Activated naive CD4-positive, alpha-beta T cell treated with anti-CD3 and anti-CD28 coated beads, Interleukin-2, amount 50 U/mL, for 16 hours (primary cell): ENCODE measurements around the gene TTLL10.
"Not testable (repeated sequence)": the region's sequence is repeated elsewhere in the genome, so short reads cannot be mapped to it uniquely, and the experiment has no call there.

Source experiments
- DNase-seq: peaks from one replicate; pipeline ENCODE4 v3.0.0-alpha.2; 2020

Gene TTLL10

DNA sequence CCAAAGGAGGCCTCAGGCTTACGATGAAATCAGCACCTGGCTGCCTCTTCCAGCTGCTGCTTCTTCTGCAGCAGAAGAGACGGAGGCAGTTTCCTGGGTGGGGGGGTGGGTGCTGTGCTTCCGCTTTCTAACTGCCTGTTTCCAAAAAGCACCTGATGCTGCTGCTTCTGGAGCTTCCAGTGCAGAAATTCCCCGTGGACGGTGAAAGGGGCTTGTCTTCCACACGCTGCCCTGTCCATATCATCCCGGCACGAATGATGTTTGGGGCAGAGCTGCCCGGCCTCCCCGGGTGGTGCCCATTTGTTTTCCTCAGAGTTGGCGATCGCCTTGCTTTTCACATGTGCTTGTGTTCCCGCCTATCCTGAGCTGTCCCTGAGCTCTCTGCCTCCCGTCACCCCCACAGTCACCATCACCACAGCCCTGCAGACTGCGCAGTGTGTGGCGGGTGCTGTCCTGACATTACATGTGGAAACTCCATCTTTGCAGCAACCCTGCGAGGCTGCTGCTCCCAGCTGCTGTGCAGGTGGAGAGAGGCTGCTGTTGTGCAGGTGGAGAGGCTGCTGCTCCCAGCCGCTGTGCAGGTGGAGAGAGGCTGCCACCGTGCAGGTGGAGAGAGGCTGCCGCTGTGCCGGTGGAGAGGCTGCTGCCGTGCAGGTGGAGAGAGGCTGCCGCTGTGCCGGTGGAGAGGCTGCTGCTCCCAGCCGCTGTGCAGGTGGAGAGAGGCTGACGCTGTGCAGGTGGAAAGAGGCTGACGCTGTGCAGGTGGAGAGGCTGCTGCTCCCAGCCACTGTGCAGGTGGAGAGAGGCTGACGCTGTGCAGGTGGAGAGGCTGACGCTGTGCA, 1.8 kb downstream of the TTLL10 start:
- no peak for DNase-seq

DNA sequence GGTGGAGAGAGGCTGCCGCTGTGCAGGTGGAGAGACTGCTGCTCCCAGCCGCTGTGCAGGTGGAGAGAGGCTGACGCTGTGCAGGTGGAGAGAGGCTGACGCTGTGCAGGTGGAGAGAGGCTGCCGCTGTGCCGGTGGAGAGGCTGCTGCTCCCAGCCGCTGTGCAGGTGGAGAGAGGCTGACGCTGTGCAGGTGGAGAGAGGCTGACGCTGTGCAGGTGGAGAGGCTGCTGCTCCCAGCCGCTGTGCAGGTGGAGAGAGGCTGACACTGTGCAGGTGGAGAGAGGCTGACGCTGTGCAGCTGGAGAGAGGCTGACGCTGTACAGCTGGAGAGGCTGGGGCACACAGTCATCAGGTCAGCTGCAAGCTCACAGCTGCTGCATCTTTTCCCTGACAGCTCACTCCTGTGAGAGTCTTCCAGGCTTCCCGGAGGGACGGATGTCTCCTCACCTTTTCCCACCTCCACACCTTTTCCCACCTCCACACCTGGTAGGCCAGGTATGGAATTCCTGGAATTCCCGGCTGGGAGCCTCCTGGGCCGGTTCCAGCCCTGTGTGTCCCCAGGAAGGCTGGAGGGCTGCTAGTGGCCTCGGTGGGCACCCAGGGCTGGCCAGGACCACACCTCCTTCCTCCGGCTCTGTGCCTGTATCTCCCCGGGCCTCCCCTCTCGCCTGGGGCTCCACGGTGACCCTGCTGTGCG, 2.5 kb downstream of the TTLL10 start:
- DNase-seq = not testable (repeated sequence)

- DNase-seq = no peak
Measured at GRCh38 chr1:1176931-1177330, 3.3 kb downstream of the TTLL10 start.

GRCh38 chr1:1177452-1178206, 3.9 kb downstream of the TTLL10 start:
- no peak for DNase-seq

DNA sequence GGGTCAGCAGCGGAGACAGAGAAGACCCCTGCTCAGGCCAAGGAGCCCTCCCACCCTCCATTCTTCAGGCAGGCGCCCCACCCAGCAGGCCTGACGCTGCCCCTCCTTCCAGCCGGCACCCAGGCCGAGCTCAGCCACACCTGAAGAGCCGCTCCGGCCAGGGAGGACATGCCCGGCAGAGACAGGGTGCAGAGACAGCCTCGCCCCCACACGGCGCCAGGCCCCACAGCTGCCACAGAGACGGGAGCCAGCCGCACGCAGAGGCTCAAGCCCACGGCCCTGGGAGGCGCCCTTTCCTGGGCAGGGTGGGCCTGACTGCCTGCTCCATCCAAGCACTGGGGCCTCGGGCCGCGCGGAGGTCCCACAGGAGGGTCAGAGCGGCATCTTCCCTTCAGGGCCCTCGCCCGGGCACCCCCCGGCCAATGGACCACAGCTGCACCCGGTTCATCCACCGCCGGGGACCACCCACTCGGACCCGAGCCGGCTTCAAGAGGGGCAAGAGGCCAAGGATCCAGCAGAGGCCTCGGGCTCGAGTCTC, 5.2 kb downstream of the TTLL10 start:
- DNase-seq = no peak

DNA sequence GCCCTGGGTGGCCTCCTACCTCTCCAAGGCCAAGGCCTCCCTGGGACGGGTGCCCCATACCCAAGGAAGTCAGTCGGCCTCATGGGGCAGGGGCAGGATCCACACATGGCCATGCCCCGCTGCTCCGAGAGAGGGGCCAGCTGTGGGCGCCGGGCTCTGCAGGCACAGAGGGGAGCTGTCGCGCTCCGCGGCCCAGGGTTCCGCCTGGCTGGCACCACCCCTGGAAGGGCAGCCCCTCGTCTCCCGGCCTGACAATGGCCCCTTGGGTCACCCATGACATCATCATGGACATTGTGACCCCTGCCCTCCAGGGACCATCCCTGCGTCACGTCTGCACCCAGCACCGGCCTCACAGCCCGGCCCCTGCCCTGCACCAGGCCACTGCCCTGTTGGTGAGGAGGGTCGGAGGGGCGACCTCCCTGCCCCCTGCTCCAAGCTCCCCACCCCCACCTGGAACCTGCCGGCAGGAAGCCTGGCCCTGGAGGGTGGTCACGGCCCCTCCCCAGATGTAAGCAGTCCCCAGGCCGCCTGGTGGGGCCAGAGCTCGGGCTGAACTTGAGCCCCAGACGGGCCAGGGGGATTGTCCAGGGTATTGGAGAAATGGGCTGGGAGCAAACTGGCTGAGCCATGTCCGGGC, 5.8 kb downstream of the TTLL10 start:
- no peak for DNase-seq

DNA sequence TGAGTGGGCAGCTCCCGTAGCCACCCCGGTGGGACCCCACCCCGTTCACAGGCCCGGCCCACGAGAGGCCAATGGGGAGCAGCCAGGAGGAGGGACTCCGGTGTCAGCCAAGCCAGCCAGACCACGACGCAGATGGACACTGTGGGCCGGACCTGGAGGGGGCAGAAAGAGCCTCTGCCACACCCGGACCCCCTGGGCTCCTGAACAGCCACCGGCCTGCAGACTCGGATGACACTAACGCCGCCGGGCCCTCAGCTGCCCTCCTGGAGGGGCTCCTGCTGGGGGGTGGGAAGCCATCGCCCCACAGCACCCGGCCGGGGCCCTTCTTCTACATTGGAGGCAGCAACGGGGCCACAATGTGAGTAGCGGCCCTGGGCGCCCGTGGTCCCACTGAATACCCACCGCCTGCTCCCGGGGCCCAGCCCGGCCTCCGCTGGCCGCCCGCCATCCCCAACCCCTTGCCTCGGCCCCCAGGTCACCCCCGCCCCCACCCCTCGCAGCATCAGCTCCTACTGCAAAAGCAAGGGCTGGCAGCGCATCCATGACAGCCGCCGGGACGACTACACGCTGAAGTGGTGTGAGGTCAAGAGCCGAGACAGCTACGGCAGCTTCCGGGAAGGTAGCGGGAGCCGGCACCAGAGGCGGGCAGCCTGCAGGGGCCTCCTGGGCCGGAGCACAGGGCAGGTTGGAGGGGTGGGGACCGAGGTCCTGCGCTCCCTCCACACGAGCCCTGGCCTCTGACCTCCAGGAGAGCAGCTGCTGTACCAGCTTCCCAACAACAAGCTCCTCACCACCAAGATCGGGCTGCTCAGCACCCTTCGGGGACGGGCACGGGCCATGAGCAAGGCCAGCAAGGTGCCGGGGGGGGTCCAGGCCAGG, 6.5 kb downstream of the TTLL10 start:
- DNase-seq = no peak

- DNase-seq = no peak
Measured at GRCh38 chr1:1181129-1181937, 7.7 kb downstream of the TTLL10 start.

- no peak for DNase-seq
Measured at GRCh38 chr1:1181938-1182410, 8.3 kb downstream of the TTLL10 start.

- DNase-seq = no peak
Measured at GRCh38 chr1:1182491-1183220, 9.0 kb downstream of the TTLL10 start.

DNA sequence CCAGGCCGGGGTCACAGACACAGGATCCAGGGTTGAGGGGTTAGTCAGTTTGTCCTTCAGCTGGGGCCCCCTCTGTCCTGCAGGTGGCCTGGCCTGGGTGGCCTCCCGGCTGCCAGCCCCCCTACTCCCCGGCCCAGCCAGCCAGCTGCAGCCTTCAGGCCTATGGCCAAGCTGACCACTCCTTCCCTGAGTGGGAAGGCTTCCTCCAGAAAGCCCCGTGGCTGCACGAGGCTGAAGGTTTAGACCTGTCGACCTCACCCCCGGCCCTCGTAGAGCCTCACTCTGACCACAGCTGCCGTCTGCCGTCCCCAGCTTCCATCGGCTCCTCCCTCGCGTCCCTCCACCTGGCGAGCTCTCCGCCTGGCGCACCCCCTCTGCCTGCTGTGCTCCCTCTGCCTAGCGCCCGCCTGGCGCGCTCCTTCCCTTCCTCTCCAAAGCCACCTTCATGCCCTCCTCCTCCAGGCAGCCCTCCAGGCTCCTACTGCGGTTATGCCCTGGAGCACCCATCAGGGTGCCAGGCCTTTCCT, 9.6 kb downstream of the TTLL10 start:
- DNase-seq = no peak

DNA sequence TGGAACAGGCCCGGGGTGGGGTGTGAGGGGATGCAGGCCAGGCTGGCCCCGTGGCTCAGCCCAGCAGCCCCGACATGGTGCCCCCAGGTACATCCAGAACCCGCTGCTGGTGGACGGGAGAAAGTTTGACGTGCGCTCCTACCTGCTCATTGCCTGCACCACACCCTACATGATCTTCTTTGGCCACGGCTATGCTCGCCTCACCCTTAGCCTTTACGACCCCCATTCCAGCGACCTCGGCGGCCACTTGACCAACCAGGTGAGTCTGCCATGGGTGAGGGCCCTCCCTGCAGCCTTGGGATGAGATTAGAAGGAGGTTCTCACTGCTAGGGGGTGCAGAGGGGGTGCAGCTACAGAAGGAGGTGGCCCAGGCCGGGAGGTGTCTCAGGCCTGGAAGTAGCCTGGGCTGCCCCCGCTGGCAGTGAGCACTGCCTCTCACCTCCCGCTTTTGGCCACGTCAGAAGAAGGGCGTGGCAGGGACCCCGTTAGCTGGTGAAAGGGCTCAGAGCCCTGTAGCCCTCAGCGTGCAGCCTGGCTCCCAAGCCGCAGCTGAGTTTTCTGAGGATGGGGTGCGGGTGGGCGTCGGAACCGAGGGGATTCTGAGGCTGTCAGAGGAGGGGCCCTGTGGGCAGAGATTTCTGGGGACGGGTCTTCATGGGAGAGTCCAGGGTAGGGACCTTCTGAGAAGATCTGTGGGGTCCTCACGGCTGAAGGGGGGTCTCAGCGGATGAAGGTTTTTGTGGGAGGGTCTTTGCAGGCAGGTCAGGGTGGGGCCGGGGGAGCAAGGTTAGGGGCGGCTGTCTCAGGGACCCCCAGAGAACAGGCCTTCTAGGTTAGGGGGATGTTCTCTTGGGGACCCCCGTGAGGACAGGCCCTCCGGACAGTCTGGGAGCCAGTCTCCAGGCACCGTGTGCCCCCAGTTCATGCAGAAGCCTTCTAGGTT, 10.4 kb downstream of the TTLL10 start:
- DNase-seq = no peak

GRCh38 chr1:1185101-1185765, 11.6 kb downstream of the TTLL10 start:
- DNase-seq = no peak

GRCh38 chr1:1187938-1188337, 14.3 kb downstream of the TTLL10 start:
- DNase-seq = no peak

GRCh38 chr1:1189111-1189510, 15.4 kb downstream of the TTLL10 start:
- no peak for DNase-seq

GRCh38 chr1:1191734-1192133, 18.1 kb downstream of the TTLL10 start:
- no peak for DNase-seq

DNA sequence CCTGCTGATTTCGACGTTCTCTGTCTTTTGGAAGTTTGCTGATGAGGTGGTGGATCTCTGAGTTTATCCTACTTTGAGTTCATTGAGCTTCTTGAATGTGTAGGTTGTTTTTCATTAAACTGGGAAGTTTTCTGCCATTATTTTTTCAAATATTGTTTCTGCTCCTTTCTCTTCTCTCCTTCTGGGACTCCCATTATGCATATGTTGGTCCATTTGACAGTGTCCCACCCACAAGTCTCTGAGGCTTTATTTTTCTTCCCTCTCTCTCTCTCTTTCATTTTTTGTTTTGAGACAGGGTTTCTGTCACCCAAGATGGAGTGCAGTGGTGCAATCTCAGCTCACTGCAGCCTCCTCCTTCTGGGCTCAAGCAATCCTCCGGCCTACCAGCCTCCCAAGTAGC, 21.0 kb downstream of the TTLL10 start:
- DNase-seq = no peak

GRCh38 chr1:1195726-1196125, 22.0 kb downstream of the TTLL10 start:
- not testable (repeated sequence) for DNase-seq
